HUES6 (cell line): ENCODE results near the gene CNDP2.
"Not testable (repeated sequence)": the region's sequence is repeated elsewhere in the genome, so short reads cannot be mapped to it uniquely, and the experiment has no call there.

Experiments
- H3K27ac ChIP-seq: 2 replicates; pipeline ENCODE4 v1.7.0; 2013; ENCODE audit warnings: low read depth, mild to moderate bottlenecking, low read length, inconsistent platforms
- H3K27me3 ChIP-seq: 2 replicates; pipeline ENCODE4 v1.6.1; 2013; ENCODE audit warnings: low read length; ENCODE audit not compliant: control insufficient read depth, insufficient read depth
- H3K36me3 ChIP-seq: 2 replicates; pipeline ENCODE4 v1.6.1; 2013; ENCODE audit warnings: low read length; ENCODE audit not compliant: control insufficient read depth, insufficient read depth
- H3K4me1 ChIP-seq: 2 replicates; pipeline ENCODE4 v1.6.1; 2013; ENCODE audit warnings: low read length; ENCODE audit not compliant: control insufficient read depth, insufficient read depth
- H3K4me3 ChIP-seq: 2 replicates; pipeline ENCODE4 v1.5.1; 2013; ENCODE audit warnings: low read depth, low read length
- H3K9ac ChIP-seq: one replicate; pipeline ENCODE4 v1.6.1; 2013; ENCODE audit warnings: mild to moderate bottlenecking, low read length
- H3K9me3 ChIP-seq: 2 replicates; pipeline ENCODE4 v1.6.1; 2013; ENCODE audit warnings: low read depth, low read length; ENCODE audit not compliant: control insufficient read depth, insufficient read depth

The CNDP2 gene

GRCh38 chr18:74489676-74490075, 6.5 kb upstream of the CNDP2 start:
- no peak overlapping the region for H3K27ac ChIP-seq
- no peaks in the 10 kb centered on the region for H3K36me3 ChIP-seq
- H3K27me3 ChIP-seq: no peaks in the 10 kb centered on the region
- no peaks in the 10 kb centered on the region for H3K4me1 ChIP-seq
- H3K9me3 ChIP-seq: peaks cover 5% of the 10 kb centered on the region
- no peak overlapping the region for H3K9ac ChIP-seq
- no peak overlapping the region for H3K4me3 ChIP-seq

GRCh38 chr18:74492259-74492658, 3.9 kb upstream of the CNDP2 start:
- Histone ChIP-seq H3K27me3 (no peaks in the 10 kb centered on the region), H3K4me1 (peaks cover 3% of the 10 kb centered on the region; the same call in 1 of the 2 replicates), H3K36me3 (no peaks in the 10 kb centered on the region), H3K9ac (no peak overlapping the region), H3K9me3 (peaks cover 5% of the 10 kb centered on the region), H3K4me3 (no peak overlapping the region), H3K27ac (no peak overlapping the region)

- peaks cover 13% of the 10 kb centered on the region; the same call in 1 of the 2 replicates for H3K4me1 ChIP-seq
- H3K9me3 ChIP-seq: peaks cover 5% of the 10 kb centered on the region
- 0 out of 2 replicates have a peak, but pooled peaks cover 4% of the 10 kb centered on the region for H3K36me3 ChIP-seq
- H3K27ac ChIP-seq: no peak overlapping the region
- H3K4me3 ChIP-seq: no peak overlapping the region
- H3K9ac ChIP-seq: no peak overlapping the region
- no peaks in the 10 kb centered on the region for H3K27me3 ChIP-seq
Observed at GRCh38 chr18:74493689-74494088, 2.5 kb upstream of the CNDP2 start.

- H3K4me1 ChIP-seq: peaks cover 21% of the 10 kb centered on the region
- 0 out of 2 replicates have a peak, but pooled peaks cover 4% of the 10 kb centered on the region for H3K36me3 ChIP-seq
- H3K27me3 ChIP-seq: no peaks in the 10 kb centered on the region
- no peak overlapping the region for H3K4me3 ChIP-seq
- H3K9me3 ChIP-seq: peaks cover 5% of the 10 kb centered on the region
- no peak overlapping the region for H3K27ac ChIP-seq
- no peak overlapping the region for H3K9ac ChIP-seq
Observed at GRCh38 chr18:74494514-74494913, 1.6 kb upstream of the CNDP2 start.

GRCh38 chr18:74496508-74497323, 553 bp downstream of the CNDP2 start:
- H3K27me3 ChIP-seq: no peaks in the 10 kb centered on the region
- H3K27ac ChIP-seq: peak overlapping the region; percentile 91
- peaks cover 34% of the 10 kb centered on the region for H3K4me1 ChIP-seq
- H3K9me3 ChIP-seq: peaks cover 5% of the 10 kb centered on the region
- H3K4me3 ChIP-seq: peak overlapping the region; percentile 70
- peaks cover 20% of the 10 kb centered on the region for H3K36me3 ChIP-seq
- H3K9ac ChIP-seq: peak overlapping the region; percentile 97

GRCh38 chr18:74497324-74497676, 1.1 kb downstream of the CNDP2 start:
- H3K4me3 ChIP-seq: peak overlapping the region; percentile 70
- H3K27ac ChIP-seq: no peak overlapping the region
- H3K36me3 ChIP-seq: peaks cover 24% of the 10 kb centered on the region
- H3K9ac ChIP-seq: peak overlapping the region; percentile 97
- no peaks in the 10 kb centered on the region for H3K27me3 ChIP-seq
- H3K9me3 ChIP-seq: no peaks in the 10 kb centered on the region
- peaks cover 34% of the 10 kb centered on the region for H3K4me1 ChIP-seq

- no peak overlapping the region for H3K27ac ChIP-seq
- H3K9ac ChIP-seq: no peak overlapping the region
Observed at GRCh38 chr18:74497778-74498177, 1.6 kb downstream of the CNDP2 start.

GRCh38 chr18:74498712-74499627, 2.8 kb downstream of the CNDP2 start:
- H3K36me3 ChIP-seq: peaks cover 40% of the 10 kb centered on the region
- no peak overlapping the region for H3K9ac ChIP-seq
- H3K4me3 ChIP-seq: peak overlapping the region; percentile 25; the same call in 1 of the 2 replicates
- H3K27ac ChIP-seq: peak overlapping the region; percentile 39; the same call in 1 of the 2 replicates
- H3K4me1 ChIP-seq: peaks cover 34% of the 10 kb centered on the region
- no peaks in the 10 kb centered on the region for H3K9me3 ChIP-seq
- no peaks in the 10 kb centered on the region for H3K27me3 ChIP-seq

More at GRCh38 chr18:74497778-74498177, 1.6 kb downstream of the CNDP2 start:
- Histone ChIP-seq H3K9me3 (no peaks in the 10 kb centered on the region), H3K27me3 (no peaks in the 10 kb centered on the region), H3K4me3 (no peak overlapping the region), H3K4me1 (peaks cover 34% of the 10 kb centered on the region), H3K36me3 (peaks cover 29% of the 10 kb centered on the region)

GRCh38 chr18:74499633-74500032, 3.5 kb downstream of the CNDP2 start:
- Histone ChIP-seq H3K4me3 (peak overlapping the region; percentile 25; the same call in 1 of the 2 replicates), H3K9ac (no peak overlapping the region), H3K27ac (peak overlapping the region; percentile 39), H3K4me1 (peaks cover 34% of the 10 kb centered on the region), H3K27me3 (no peaks in the 10 kb centered on the region), H3K9me3 (no peaks in the 10 kb centered on the region), H3K36me3 (peaks cover 47% of the 10 kb centered on the region)

- no peaks in the 10 kb centered on the region for H3K9me3 ChIP-seq
- H3K27me3 ChIP-seq: no peaks in the 10 kb centered on the region
- peaks cover 34% of the 10 kb centered on the region for H3K4me1 ChIP-seq
- peaks cover 53% of the 10 kb centered on the region for H3K36me3 ChIP-seq
- H3K27ac ChIP-seq: no peak overlapping the region
- no peak overlapping the region for H3K9ac ChIP-seq
- no peak overlapping the region for H3K4me3 ChIP-seq
Observed at GRCh38 chr18:74500372-74500771, 4.2 kb downstream of the CNDP2 start.

GRCh38 chr18:74500774-74501173, 4.6 kb downstream of the CNDP2 start:
- not testable (repeated sequence) for H3K4me3 ChIP-seq, H3K27me3 ChIP-seq, H3K9me3 ChIP-seq
- H3K27ac ChIP-seq: peak overlapping the region; percentile 54; the same call in 1 of the 2 replicates
- peak overlapping the region; percentile 54 for H3K9ac ChIP-seq
- H3K36me3 ChIP-seq: peaks cover 57% of the 10 kb centered on the region
- H3K4me1 ChIP-seq: peaks cover 34% of the 10 kb centered on the region
